GM13976 (cell line): ENCODE data around the gene SIN3B.

Experiments
- DNase-seq: peaks from one replicate; pipeline ENCODE4 v3.0.0; 2012; ENCODE audit warnings: low spot score
- CTCF ChIP-seq: IDR thresholded peaks from 2 replicates; pipeline ENCODE4 v1.5.1; 2012; ENCODE audit warnings: borderline replicate concordance, mild to moderate bottlenecking; ENCODE audit not compliant: insufficient read depth; ENCODE audit errors: extremely low read depth, missing control alignments, control extremely low read depth
- in situ Hi-C: fragments of 300-500 bp; cut with MboI; formaldehyde crosslinking; loops from one replicate; pipeline ENCODE4 v1.12.0; 2022; ENCODE audit warnings: low sequenced_read_pairs, mixed read lengths, inconsistent platforms; ENCODE audit not compliant: unreplicated experiment

Gene SIN3B

GRCh38 chr19:16892868-16893685 is 63.9 kb downstream of the SIN3B start:
- in situ Hi-C loops, result no loop called here
- no peak for DNase-seq

GRCh38 chr19:16893686-16893989 is 64.4 kb downstream of the SIN3B start:
- in situ Hi-C loops, result no loop called here
- no peak for DNase-seq
- TF ChIP-seq CTCF, result no peak

More at GRCh38 chr19:16892868-16893685, 63.9 kb downstream of the SIN3B start:
- TF ChIP-seq CTCF, result no peak

DNA sequence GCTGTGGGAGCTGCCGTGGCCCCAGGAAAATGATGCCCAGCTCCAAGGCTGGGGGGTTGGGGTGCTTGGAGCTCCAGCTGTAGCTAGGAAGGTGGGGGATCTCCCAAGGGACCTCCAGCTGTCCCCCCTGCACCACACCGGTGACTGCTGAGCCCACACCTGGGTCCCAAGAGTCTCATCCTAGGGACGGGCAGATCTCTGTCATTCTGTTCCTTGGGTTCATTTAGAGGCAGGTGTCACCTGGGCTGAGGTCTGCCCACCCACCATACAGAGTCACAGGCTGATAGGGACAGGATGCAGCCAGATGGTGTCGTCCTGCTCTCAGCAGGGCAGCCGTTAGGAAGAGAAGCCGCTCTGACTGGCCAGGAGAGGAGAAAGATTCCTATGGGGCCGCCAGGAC is 64.9 kb downstream of the SIN3B start:
- in situ Hi-C loops, result no loop called here
- no peak for TF ChIP-seq CTCF
- no peak for DNase-seq

GRCh38 chr19:16895467-16896145 is 66.4 kb downstream of the SIN3B start:
- TF ChIP-seq CTCF, result no peak
- in situ Hi-C loops, result no loop called here
- no peak for DNase-seq

DNA sequence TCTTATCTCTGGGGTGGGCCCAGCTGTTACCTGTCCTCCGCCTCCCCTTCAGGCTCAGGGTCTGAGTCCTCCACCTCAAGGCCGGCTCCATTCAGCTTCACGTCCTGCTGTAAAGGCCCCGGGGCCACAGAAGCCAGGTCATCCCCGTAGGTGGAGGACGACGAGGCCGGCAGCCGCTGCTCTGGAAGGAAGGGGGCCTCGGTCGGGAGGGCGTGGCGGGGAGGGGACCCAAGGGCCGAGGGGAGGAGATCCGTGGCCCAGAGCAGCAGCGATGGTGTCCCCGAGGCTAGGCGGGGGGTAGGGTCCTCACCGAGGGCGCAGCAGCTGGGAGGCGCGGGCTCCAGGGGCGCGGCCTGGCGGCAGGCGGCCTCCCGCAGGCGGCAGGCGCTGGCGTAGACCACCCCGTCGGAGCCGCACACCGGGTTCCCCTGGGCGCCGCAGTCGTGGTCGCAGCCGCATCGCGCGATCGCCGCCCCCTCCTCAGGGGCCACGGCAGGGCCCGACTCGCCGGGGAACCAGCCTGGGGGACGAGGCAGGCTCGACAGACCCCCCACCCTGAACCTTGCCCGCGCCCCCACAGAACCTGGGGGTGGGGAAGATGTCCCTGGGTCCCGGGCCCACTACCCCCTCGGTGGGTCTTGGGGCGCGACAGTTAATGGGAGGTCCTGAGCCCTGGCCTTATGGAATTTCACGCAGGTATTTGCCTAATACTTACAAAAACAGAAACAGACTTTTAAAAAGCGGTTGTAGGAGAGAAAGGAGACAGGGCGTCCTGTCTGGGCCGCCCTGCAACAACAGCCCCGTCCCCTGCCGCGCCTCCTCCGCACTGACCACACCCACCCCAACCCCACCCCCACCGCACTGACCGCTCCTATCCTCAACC is 67.2 kb downstream of the SIN3B start:
- TF ChIP-seq CTCF, result no peak
- in situ Hi-C loops, result no loop called here
- no peak for DNase-seq
